HepG2 (cell line): ENCODE data around the gene LSMEM2. TPM values are rescaled to one million over a fixed set of nuclear protein-coding genes. Genes with fewer than 3 reads are reported as not detected.

ENCODE experiments used
- ARHGAP35 ChIP-seq: sonication (generic); formaldehyde crosslinking; IDR thresholded peaks from 2 replicates; pipeline ENCODE4 v1.9.0; 2022; ENCODE audit warnings: mild to moderate bottlenecking, inconsistent platforms, moderate library complexity, missing genetic modification reagents, borderline replicate concordance
- BRD4 ChIP-seq: sonication (generic); formaldehyde crosslinking; IDR thresholded peaks from 2 replicates; pipeline ENCODE4 v1.4.0; 2020; ENCODE audit warnings: missing genetic modification reagents
- FOXA3 ChIP-seq: IDR thresholded peaks from 2 replicates; pipeline ENCODE4 v1.6.1; 2016; ENCODE audit warnings: missing genetic modification reagents, missing compliant biosample characterization
- HDAC2 ChIP-seq: sonication (generic); formaldehyde crosslinking; IDR thresholded peaks from 2 replicates; pipeline ENCODE4 v1.4.0; 2020; ENCODE audit warnings: missing genetic modification reagents
- ISX ChIP-seq: sonication (generic); formaldehyde crosslinking; conservative IDR thresholded peaks from 2 replicates; pipeline ENCODE4 v1.5.0; 2020; ENCODE audit warnings: missing genetic modification reagents
- MIXL1 ChIP-seq: IDR thresholded peaks from 2 replicates; pipeline ENCODE4 v1.6.1; 2016
- SUZ12 ChIP-seq: fragments of 150-350 bp; IDR thresholded peaks from 2 replicates; pipeline ENCODE4 v1.6.1; 2014; ENCODE audit warnings: low read depth, low read length
- TBX3 ChIP-seq: fragments of 450-650 bp; IDR thresholded peaks from 2 replicates; pipeline ENCODE4 v1.6.1; 2017; ENCODE audit warnings: antibody characterized with exemption, mild to moderate bottlenecking, inconsistent platforms, borderline replicate concordance
- ZNF142 ChIP-seq: sonication (generic); formaldehyde crosslinking; IDR thresholded peaks from 2 replicates; pipeline ENCODE4 v1.4.0; 2020; ENCODE audit warnings: missing genetic modification reagents
- ZNF33B ChIP-seq: sonication (generic); formaldehyde crosslinking; IDR thresholded peaks from 2 replicates; pipeline ENCODE4 v1.5.1; 2020; ENCODE audit warnings: mild to moderate bottlenecking, missing genetic modification reagents
- ZNF883 ChIP-seq: sonication (generic); formaldehyde crosslinking; IDR thresholded peaks from 2 replicates; pipeline ENCODE4 v1.5.1; 2020; ENCODE audit warnings: mild to moderate bottlenecking, missing genetic modification reagents; ENCODE audit errors: not compliant biosample characterization
- polyA plus RNA-seq, 8 experiments: library from polyadenylated mRNA; depleted of rRNA in 3 of 8; stranded (reverse) in 7 of 8; unstranded in 1 of 8; fragments of >200 nt; fragmentation: Illumina TruSeq in 4 of 8; extraction: Trizol in 4 of 8; gene quantifications; 2 replicates each; pipeline versions ENCODE4 v1.2.1 to v1.2.3, GENCODE V29; 2011 to 2016; ENCODE audit warnings: low read depth in 4 of 8, missing spikeins in 1 of 8, mixed read lengths in 1 of 8; ENCODE audit not compliant: insufficient read depth in 1 of 8
- total RNA-seq, 5 experiments: library from RNA; depleted of rRNA; stranded (reverse); fragments of >200 nt; fragmentation: Illumina TruSeq; extraction: Trizol; gene quantifications; 2 replicates each; pipeline ENCODE4 v1.2.3, GENCODE V29; 2016; ENCODE audit warnings: low read depth in 1 of 5
- TF ChIP-seq, protein P1 (sequence below): sonication (generic); formaldehyde crosslinking; IDR thresholded peaks from 2 replicates; pipeline ENCODE4 v1.5.1; 2020; ENCODE audit warnings: missing genetic modification reagents, mild to moderate bottlenecking, borderline replicate concordance
- TF ChIP-seq, protein P2 (sequence below): sonication (generic); formaldehyde crosslinking; IDR thresholded peaks from 2 replicates; pipeline ENCODE4 v1.8.0; 2022; ENCODE audit warnings: mild to moderate bottlenecking, missing genetic modification reagents, moderate library complexity
- TF ChIP-seq, protein P3 (sequence below): sonication (generic); formaldehyde crosslinking; IDR thresholded peaks from 2 replicates; pipeline ENCODE4 v1.4.0; 2020; ENCODE audit warnings: missing genetic modification reagents

The LSMEM2 gene
- total and polyA plus RNA-seq, 2 of the 13 experiments (the other 11 are each of a cell fraction or from before 2014, with no cell fraction given): 0.07 to 0.41 TPM

DNA sequence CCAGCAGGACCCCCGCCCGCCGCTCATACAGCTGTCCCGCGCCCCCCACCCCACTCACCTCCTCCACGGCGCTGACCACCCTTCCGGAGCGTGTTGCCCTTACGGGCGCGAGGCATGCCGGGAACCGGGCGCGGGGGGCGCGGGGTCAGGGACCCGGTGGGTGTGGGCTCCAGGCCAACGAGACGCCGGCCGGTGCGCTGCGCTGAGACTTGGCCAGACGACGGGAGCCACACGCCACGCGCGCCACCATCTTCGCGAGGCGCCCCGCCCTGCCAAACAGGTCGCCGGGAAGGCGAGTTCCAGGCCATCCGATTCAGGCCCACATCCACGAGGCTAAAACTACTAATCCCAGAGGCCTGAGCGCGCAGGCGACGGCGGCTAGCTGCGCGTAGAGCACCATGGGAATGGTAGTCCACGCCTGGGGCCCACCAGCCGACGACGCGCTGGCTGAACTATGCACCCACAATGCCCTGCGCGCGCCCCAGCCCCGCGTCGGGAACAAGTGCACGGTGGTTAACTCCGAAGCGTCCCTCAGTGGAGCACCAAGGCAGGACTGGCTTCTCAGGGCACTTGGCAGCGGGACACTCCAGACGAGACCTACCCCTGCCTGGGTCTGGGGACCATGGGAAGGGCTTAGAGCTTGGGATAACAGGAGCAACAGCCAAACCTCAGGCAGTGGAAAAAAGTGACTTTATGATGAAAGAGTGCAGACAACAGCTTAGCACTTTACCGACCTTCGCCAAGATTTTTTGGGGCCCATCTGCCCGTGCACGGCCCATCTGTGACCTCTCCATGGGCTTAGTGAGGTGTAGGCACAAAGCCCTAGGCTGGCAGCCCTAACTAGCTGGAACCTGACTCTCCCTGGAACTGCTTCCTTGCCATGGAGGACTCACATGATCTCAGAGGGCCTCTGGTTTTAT is 13.5 kb downstream of the LSMEM2 start, which contains the start of gene IFRD2 (continued):
- TF ChIP-seq ZNF142 (CRISPR knock-in tag) (no peak), ARHGAP35 (no peak), TBX3 (peak; percentile 47; the same call in 1 of the 2 replicates), FOXA3 (CRISPR knock-in tag) (peak; percentile 65; the same call in 1 of the 2 replicates), ZNF883 (peak; percentile 79), BRD4 (CRISPR knock-in tag) (no peak; the same call in 1 of the 2 replicates), SUZ12 (peak; percentile 100), ISX (CRISPR knock-in tag) (peak; percentile 12; the same call in 1 of the 2 replicates), HDAC2 (CRISPR knock-in tag) (peak; percentile 66; the same call in 1 of the 2 replicates), MIXL1 (CRISPR knock-in tag) (0 out of 2 replicates have a peak, but pooled peaks have one; percentile 35), ZNF33B (no peak)
- TF ChIP-seq, protein P1, sequence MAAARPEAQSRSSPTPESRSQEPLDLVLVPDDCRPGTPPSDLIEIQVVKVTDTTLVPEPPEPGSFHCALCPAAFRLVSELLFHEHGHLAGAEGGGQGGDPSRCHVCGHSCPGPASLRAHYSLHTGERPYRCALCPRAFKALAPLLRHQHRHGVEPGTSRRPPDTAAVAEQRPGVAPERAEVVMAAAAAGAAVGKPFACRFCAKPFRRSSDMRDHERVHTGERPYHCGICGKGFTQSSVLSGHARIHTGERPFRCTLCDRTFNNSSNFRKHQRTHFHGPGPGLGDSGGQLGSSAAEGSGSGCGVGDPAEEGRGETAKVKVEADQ: peak; percentile 84; the same call in 1 of the 2 replicates
- TF ChIP-seq, protein P2, sequence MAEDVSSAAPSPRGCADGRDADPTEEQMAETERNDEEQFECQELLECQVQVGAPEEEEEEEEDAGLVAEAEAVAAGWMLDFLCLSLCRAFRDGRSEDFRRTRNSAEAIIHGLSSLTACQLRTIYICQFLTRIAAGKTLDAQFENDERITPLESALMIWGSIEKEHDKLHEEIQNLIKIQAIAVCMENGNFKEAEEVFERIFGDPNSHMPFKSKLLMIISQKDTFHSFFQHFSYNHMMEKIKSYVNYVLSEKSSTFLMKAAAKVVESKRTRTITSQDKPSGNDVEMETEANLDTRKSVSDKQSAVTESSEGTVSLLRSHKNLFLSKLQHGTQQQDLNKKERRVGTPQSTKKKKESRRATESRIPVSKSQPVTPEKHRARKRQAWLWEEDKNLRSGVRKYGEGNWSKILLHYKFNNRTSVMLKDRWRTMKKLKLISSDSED (CRISPR knock-in tag): no peak
- TF ChIP-seq, protein P3, sequence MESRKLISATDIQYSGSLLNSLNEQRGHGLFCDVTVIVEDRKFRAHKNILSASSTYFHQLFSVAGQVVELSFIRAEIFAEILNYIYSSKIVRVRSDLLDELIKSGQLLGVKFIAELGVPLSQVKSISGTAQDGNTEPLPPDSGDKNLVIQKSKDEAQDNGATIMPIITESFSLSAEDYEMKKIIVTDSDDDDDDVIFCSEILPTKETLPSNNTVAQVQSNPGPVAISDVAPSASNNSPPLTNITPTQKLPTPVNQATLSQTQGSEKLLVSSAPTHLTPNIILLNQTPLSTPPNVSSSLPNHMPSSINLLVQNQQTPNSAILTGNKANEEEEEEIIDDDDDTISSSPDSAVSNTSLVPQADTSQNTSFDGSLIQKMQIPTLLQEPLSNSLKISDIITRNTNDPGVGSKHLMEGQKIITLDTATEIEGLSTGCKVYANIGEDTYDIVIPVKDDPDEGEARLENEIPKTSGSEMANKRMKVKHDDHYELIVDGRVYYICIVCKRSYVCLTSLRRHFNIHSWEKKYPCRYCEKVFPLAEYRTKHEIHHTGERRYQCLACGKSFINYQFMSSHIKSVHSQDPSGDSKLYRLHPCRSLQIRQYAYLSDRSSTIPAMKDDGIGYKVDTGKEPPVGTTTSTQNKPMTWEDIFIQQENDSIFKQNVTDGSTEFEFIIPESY: no peak; the same call in 1 of the 2 replicates
